Suprapubic skin (tissue), 4 donors: ENCODE results near the gene CLEC11A.

Experiments
- EP300 ChIP-seq: sonication (generic); formaldehyde crosslinking; IDR thresholded peaks from one replicate; pipeline ENCODE4 v1.6.1; 2017; ENCODE audit warnings: antibody characterized with exemption
- POLR2A ChIP-seq, 2 donors: fragments of 450-650 bp; IDR thresholded peaks; one replicate each; pipeline ENCODE4 v1.6.1; 2017; ENCODE audit warnings: antibody characterized with exemption in 2 of 2, mild to moderate bottlenecking in 2 of 2, moderate library complexity in 2 of 2
- POLR2AphosphoS5 ChIP-seq, 3 donors: sonication (generic); formaldehyde crosslinking; IDR thresholded peaks; one replicate each; pipeline ENCODE4 v1.6.1; 2017; ENCODE audit warnings: antibody characterized with exemption in 3 of 3
- TF ChIP-seq, protein P1 (sequence below), 2 donors: fragments of 200-600 bp in 1 of 2; fragments of 450-650 bp in 1 of 2; sonication (generic) in 1 of 2; IDR thresholded peaks; one replicate each; pipeline ENCODE4 v1.5.1; 2016 to 2019; ENCODE audit warnings: antibody characterized with exemption in 2 of 2, mild to moderate bottlenecking in 1 of 2, moderate library complexity in 1 of 2

DNA sequence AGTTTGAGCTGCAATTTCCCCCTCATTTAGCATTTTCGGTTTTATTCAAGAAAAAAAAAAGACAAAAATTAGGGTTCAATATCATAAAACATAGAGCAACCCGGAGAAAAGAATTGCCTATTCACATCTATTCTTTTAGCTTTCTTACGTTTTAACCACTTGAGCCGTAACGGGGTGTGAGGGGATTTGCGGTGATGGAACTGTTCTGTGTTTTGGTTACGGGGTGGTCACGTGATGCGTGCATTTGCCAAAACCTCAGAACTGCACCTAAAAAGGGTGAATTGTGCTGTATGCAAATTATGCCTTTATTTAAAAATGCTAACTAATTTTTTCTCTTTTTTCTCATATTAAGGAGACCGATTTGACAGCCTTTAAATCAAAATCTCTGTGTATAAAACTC, 22.1 kb downstream of the CLEC11A start:
- TF ChIP-seq POLR2A (IDR thresholded peaks at IDR 0.05) = no peak
- TF ChIP-seq, protein P1, sequence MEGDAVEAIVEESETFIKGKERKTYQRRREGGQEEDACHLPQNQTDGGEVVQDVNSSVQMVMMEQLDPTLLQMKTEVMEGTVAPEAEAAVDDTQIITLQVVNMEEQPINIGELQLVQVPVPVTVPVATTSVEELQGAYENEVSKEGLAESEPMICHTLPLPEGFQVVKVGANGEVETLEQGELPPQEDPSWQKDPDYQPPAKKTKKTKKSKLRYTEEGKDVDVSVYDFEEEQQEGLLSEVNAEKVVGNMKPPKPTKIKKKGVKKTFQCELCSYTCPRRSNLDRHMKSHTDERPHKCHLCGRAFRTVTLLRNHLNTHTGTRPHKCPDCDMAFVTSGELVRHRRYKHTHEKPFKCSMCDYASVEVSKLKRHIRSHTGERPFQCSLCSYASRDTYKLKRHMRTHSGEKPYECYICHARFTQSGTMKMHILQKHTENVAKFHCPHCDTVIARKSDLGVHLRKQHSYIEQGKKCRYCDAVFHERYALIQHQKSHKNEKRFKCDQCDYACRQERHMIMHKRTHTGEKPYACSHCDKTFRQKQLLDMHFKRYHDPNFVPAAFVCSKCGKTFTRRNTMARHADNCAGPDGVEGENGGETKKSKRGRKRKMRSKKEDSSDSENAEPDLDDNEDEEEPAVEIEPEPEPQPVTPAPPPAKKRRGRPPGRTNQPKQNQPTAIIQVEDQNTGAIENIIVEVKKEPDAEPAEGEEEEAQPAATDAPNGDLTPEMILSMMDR (IDR thresholded peaks at IDR 0.05) = no peak
- TF ChIP-seq POLR2AphosphoS5 (IDR thresholded peaks at IDR 0.05) = no peak
- TF ChIP-seq EP300 = no peak
